GM18868 (cell line): ENCODE data around the gene MPEG1.

Experiments used
- ATAC-seq: cut with Tn5 transposase; IDR thresholded peaks from one replicate; pipeline ENCODE4 v1.9.1; 2021; ENCODE audit warnings: mild to moderate bottlenecking, moderate library complexity; ENCODE audit not compliant: unreplicated experiment

The MPEG1 gene

DNA sequence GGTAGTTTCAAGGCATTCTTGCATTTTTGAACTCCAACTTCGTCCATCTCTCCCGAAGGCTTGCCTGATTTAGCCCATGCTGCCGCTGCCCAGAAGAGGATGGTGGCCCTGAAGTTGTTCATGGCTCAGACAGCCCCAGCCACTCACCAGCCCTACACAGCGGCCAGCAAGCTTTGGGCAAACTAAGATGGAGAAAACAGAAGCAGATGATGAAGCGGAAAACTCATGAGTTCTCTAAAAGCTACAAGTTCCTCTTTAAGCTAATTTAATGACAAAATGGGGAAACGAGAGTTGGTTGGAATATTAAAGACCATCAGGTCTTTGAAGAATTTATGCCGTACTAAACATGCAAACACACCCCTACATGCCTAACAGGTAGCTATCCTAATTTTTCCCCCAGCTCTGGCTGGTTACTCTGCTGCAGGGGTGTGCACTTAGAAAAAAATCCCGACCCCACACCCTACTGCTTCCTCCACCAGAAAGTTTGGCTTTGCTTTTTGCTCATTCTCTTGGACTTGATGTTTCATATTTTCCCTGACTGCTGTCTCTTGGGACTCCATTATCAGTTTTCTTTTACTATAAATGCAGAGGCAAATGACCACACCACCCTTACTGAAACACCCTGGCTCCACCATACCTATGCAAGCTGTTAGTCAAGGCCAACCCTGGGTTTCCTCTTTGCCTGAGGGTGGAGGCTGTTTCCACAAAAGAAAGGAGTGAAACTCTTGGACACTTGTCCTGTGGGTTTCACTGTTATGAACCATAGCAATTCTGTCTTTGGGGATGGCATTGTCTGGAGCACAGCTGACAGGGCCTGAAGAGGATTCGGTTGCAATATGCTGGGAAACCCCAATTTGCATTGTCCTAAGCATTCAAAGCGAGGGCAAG is at the start of gene MPEG1:
Gene MPEG1 (minus strand): TSS at position 184 of the 888 bp plus-strand sequence. CDS start 62 bp downstream, at position 122.
- peak; percentile 20 for ATAC-seq

DNA sequence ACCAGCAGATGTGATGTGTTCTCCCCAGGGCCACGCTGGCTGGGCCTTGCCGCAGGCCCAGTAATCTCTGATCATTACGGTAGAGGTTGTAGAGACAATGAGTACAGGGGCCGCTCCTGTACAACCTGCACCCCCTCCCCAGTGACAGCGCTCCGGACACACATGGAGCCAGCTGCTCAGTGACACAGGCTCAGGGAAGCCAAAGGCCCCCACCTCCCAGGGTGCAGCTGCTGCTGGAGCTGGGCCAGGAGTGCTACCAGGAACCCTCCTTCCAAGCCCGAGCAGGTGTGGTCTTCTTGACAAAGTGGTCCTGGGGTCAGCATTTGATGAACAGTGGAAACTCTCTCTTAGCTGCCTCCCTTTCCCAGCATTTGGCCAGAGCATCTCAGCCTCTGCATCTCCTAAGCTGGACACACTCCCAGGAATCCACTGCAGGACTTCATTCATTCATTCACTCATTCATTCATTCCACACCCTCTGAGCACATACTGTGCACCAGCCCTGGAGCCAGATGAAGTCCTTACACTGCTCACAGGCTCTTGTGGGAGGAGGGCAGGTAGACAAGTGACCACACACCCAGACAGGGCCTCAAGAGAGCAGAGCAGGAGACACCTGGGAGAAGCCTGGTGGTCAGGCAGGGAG is 49.6 kb upstream of the MPEG1 start:
- ATAC-seq, result no peak

GRCh38 chr11:59261150-59261549 is 48.4 kb upstream of the MPEG1 start:
- no peak for ATAC-seq

GRCh38 chr11:59259867-59260475 is 47.2 kb upstream of the MPEG1 start:
- peak; percentile 63 for ATAC-seq

DNA sequence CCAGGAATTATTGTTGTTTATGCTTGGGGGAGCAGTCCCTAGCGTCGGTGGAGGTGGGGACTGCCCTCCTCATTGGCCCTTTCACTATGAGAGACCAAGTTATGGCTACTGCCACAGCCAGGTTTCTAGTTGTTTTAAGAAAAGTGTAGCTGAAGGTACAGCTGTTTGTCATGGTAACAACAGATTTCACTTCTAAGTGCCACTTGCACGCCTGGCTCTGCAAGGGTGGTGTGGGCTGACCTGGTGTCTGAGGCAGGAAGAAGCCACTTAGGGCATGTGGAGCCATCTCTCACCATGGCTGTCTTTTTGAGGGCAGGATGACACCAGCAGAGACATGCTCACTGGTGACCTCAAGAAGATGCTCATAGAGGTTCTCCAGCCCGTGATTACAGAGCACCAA is 46.3 kb upstream of the MPEG1 start:
- peak; percentile 48 for ATAC-seq

- ATAC-seq, result no peak
These were observed 42.6 kb upstream of the MPEG1 start for GRCh38 chr11:59255281-59255680.

DNA sequence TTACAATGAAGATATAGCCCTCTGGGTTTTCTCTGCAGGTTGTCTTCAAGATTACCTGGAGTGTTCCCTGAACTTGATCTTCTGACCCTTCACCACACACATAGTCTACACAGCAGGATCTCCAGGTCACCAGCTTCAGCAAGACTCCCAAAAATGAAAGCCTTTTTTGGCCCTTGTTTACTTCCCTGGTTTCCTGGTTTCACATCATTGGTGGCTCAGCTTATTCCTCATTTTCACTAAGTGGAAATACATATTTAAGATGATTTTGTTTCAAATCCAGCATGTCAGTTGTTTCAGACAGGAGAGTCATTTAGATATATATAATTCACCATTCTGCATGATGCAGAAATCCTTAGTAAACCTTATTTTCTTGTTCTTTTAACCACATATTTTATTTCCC is 41.6 kb upstream of the MPEG1 start:
- ATAC-seq, result no peak

GRCh38 chr11:59253001-59253400 is 40.3 kb upstream of the MPEG1 start:
- ATAC-seq, result no peak

DNA sequence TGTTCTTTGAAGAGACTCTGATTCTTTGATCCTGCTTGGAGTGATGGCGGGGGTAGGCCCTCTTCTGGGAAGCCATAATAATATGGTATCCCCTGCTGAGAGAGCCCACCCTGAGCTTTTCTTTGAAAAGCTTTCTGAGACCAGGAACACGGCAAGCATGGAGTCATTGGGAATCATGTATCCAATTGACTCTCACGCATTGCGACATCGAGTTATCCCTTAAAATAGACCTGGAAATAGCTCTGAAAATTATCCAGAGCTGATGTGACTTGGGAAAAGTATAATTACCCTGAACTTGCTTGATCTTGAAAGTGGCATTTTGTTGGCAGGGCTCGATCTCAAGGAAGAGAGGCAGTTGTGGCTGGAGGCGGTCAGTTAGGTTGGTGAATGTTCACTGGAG is 36.8 kb upstream of the MPEG1 start:
- no peak for ATAC-seq

- ATAC-seq, result no peak
These were observed 35.0 kb upstream of the MPEG1 start for GRCh38 chr11:59247531-59248227.

DNA sequence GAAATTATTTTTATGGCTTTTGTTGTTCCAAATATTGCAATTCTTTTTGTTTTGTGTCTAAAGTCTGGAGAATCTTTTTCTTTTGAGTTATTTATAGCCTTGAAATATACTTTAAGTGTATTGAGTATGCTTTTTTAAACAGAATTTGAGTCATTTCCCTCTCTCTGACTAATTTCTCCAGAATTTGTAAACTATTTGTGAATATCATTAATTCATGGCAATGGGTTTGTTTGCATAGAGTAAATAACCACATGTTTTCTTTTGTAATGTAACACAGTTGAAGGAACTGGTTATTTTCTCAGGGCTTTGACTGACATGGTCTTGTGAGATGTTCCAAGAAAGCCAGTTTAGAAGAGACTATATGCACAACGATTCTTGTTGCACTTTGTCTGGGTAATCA is 30.9 kb upstream of the MPEG1 start:
- no peak for ATAC-seq

- no peak for ATAC-seq
These were observed 27.6 kb upstream of the MPEG1 start for GRCh38 chr11:59240322-59240721.

GRCh38 chr11:59226396-59226795 is 13.7 kb upstream of the MPEG1 start:
- no peak for ATAC-seq

GRCh38 chr11:59225017-59225416 is 12.3 kb upstream of the MPEG1 start:
- ATAC-seq, result peak; percentile 23

- ATAC-seq, result peak; percentile 40
These were observed 11.7 kb upstream of the MPEG1 start for GRCh38 chr11:59224351-59224928.

DNA sequence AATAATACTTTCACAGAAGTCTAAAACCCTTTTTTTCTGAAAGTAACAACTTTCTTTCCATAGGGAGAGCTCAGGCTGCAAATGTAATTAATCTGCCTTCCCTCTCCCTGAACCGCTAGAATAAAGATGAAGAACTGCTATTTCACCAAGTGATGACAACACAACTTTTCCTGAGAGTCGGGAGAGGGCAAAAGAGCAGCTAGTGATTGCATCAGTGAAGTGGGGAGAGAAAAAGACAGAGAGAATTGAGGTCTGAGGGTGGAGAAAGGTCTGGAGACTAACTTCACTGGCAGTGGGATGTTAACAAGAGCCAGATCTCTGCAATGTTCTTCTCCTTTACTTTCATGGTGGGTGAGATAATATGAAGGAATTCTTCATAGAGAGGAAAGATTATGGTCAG is 10.9 kb upstream of the MPEG1 start:
- ATAC-seq, result no peak

DNA sequence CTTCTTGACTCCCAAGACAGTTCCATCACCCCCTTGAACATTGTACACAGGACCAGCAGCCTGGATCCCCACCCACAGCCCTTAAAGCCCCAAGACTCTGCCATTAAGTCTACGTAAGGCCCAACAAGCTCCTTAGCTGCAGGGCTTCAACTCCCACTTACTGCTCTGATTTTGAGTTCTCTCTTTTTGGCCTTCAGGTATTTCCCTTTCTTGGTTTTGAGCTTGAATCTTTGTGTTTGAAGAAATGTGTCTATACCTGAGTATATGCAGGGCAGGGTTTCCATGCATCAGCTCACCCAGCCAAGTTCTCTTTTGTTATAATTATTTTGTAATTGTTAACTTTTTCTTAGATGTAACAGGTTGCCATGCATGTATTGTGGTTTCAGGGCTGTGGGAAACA is 10.4 kb upstream of the MPEG1 start:
- ATAC-seq, result no peak

DNA sequence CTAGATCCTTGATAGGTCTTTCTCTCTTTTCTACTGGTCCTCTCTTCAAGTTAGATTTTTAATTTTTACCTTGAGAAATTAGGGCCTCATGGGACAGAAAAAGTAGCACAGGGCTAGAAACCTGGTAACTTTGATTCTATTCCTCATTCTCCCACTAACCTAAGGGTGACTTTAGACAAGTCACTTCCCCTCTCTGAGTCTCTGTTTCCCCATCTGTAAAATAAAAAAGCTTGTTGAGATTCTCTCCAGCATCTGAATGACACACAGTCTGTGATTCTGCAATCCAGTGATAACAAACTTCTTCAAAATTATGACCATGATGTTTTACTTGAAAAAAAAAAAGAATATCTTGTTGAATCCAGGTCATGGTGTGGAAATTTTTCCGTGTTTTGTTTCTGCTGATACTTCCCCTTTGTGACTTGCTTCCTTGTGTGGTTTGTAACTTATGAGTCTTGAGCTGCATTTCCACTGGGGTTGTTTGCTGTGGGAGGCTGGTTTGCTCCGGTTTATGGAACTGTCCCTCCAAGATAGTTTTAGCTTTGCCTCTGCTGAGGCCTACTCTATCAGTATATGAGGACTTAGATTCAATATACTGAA is 9.8 kb upstream of the MPEG1 start:
- ATAC-seq, result no peak

DNA sequence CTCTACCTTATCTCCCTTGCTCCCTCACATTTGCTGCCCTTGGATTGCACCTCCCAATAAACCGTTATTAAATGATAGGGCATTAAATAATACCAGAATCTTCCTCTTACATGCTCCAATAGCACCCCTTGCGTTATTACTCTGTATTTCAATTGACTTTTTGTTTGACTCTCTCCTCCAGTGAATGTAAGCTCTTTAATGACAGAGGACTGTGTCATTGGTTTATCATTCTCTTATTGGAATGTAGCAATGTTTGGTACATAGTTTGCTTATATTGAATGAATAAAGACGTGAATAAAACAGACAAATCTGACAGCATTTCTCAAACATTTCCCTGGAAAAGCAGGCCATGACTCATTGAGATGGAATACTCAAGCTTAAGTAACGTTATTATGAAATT is 8.7 kb upstream of the MPEG1 start:
- no peak for ATAC-seq

DNA sequence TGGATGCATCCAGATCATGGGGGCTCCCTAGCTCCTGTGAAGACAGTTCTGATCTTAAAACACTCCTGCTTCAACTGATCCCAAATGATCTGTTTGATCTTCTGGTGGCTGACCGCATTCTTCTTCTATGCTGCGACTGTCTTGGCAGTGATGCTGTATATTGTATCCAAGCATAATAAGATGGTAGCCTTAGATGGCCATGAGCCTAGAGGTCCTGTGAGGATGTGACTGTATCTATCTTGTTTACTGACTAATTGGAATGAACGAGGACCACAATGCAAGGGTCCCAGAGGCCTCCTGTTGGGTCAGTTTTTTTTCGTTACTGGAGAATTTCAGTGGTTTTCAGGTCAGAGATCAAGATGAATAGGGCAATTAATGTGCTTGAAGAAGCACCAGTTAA is 7.1 kb upstream of the MPEG1 start:
- no peak for ATAC-seq

DNA sequence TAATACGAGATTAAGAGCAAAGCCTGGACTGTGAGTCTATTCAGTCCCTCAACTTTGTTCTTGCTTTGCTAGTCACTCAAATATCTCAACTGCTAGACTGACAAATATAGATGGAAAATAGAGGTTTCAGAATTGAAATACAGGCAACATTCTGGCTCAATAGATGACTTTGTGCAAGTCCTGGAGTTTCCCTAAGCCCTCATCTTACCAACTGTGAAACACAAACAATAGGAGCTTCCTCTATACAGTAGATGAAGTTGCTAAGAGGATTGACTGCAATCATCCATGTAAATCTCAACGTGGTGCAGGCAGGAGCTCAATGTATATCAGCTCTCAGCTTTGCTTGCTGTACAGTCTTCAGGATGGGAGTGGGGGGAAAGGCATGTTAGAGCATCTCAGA is 6.2 kb upstream of the MPEG1 start:
- ATAC-seq, result peak; percentile 27
